PC-9 (cell line): ENCODE results near the gene SLC30A10. TPM values are rescaled to one million over a fixed set of nuclear protein-coding genes. Genes with fewer than 3 reads are reported as not detected.
"Not testable (repeated sequence)": the region's sequence is repeated elsewhere in the genome, so short reads cannot be mapped to it uniquely, and the experiment has no call there.

Experiments
- BruUV-seq: library from RNA; stranded (reverse); fragments of 400-500 nt; replicated peaks from 2 replicates; lab custom pipeline; 2021; lab: Mats Ljungman, UMichigan
- CTCF ChIA-PET: fragments of 300-600 bp; sonication (Branson Sonifier 250); formaldehyde crosslinking; loops from one replicate; lab custom pipeline; 2022; ENCODE audit warnings: antibody characterized with exemption; lab: Charles Lee
- POLR2A ChIA-PET: fragments of 300-600 bp; sonication (Branson Sonifier 250); formaldehyde crosslinking; loops from one replicate; lab custom pipeline; 2022; ENCODE audit warnings: antibody characterized with exemption; ENCODE audit not compliant: unreplicated experiment; lab: Charles Lee
- DNase-seq, 2 experiments: peaks; one replicate each; pipeline versions ENCODE4 v3.0.0 to v3.0.0-alpha.2; 2015 to 2022; ENCODE audit warnings: mixed read lengths in 1 of 2
- H2AFZ ChIP-seq: fragments of 200-600 bp; sonication (generic); 2 replicates; pipeline ENCODE4 v1.8.1; 2017; ENCODE audit warnings: antibody characterized with exemption
- H3F3A ChIP-seq: fragments of 200-600 bp; sonication (generic); 2 replicates; pipeline ENCODE4 v1.8.1; 2017; ENCODE audit warnings: antibody characterized with exemption, mild to moderate bottlenecking, low read depth; ENCODE audit not compliant: insufficient read depth
- H3K27ac ChIP-seq: fragments of 200-600 bp; sonication (generic); 2 replicates; pipeline ENCODE4 v1.6.1; 2016; ENCODE audit warnings: mixed run types
- H3K27me3 ChIP-seq: fragments of 200-600 bp; sonication (generic); 2 replicates; pipeline ENCODE4 v1.6.1; 2016; ENCODE audit warnings: low read depth, mixed run types; ENCODE audit not compliant: insufficient read depth
- H3K36me3 ChIP-seq: fragments of 200-600 bp; sonication (generic); 2 replicates; pipeline ENCODE4 v1.6.1; 2016; ENCODE audit warnings: low read depth, mixed run types
- H3K4me1 ChIP-seq: fragments of 200-600 bp; sonication (generic); replicated peaks from 2 replicates; pipeline ENCODE4 v1.6.1; 2016; ENCODE audit warnings: mixed run types; ENCODE audit not compliant: insufficient read depth
- H3K4me2 ChIP-seq: fragments of 200-600 bp; sonication (generic); 2 replicates; pipeline ENCODE4 v1.6.1; 2017; ENCODE audit warnings: mixed run types
- H3K4me3 ChIP-seq: fragments of 200-600 bp; sonication (generic); 2 replicates; pipeline ENCODE4 v1.6.1; 2016; ENCODE audit warnings: mixed run types
- H3K79me2 ChIP-seq: fragments of 200-600 bp; sonication (generic); 2 replicates; pipeline ENCODE4 v1.6.1; 2017; ENCODE audit warnings: low read depth, mixed run types
- H3K9me2 ChIP-seq: fragments of 200-600 bp; sonication (generic); 2 replicates; pipeline ENCODE4 v1.8.1; 2017; ENCODE audit warnings: mild to moderate bottlenecking; ENCODE audit not compliant: insufficient read depth
- H3K9me3 ChIP-seq: fragments of 200-600 bp; sonication (generic); 2 replicates; pipeline ENCODE4 v1.8.1; 2016; ENCODE audit warnings: low read depth; ENCODE audit not compliant: insufficient read depth
- H4K20me1 ChIP-seq: fragments of 200-600 bp; sonication (generic); 2 replicates; pipeline ENCODE4 v1.8.1; 2017; ENCODE audit not compliant: insufficient read depth
- CTCF ChIP-seq: fragments of 200-600 bp; sonication (generic); conservative IDR thresholded peaks from 2 replicates; pipeline ENCODE4 v1.6.1; 2017; ENCODE audit warnings: mixed run types, antibody characterized with exemption, mild to moderate bottlenecking, moderate library complexity
- EZH2 ChIP-seq: fragments of 200-600 bp; sonication (generic); IDR thresholded peaks from 2 replicates; pipeline ENCODE4 v1.8.0; 2017; ENCODE audit warnings: antibody characterized with exemption, low read depth
- intact Hi-C: fragments of 100-400 bp; cut with micrococcal nuclease; formaldehyde crosslinking; loops from one replicate; pipeline ENCODE4 v1.10.0; 2022; ENCODE audit not compliant: unreplicated experiment
- total RNA-seq: library from RNA; stranded (reverse); gene quantifications from 2 replicates; pipeline ENCODE4 v1.2.3, GENCODE V29; 2021

The SLC30A10 gene
- total RNA-seq, 1 experiment from 2014 or later: not detected

GRCh38 chr1:219954736-219955421 lies 26.5 kb upstream of the SLC30A10 start:
- no peaks in the 10 kb centered on the region for H3K4me1 ChIP-seq
- peaks cover 4% of the 10 kb centered on the region; the same call in 1 of the 2 replicates for H3F3A ChIP-seq
- H3K79me2 ChIP-seq: no peaks in the 10 kb centered on the region
- H3K4me3 ChIP-seq: no peak overlapping the region
- no peaks in the 10 kb centered on the region for H3K36me3 ChIP-seq
- ChIA-PET POLR2A (no interaction called here), CTCF (no interaction called here)
- BruUV-seq: no TSS peak
- no peaks in the 10 kb centered on the region for H3K27me3 ChIP-seq
- TF ChIP-seq EZH2: no peak
- TF ChIP-seq CTCF: no peak
- H4K20me1 ChIP-seq: no peaks in the 10 kb centered on the region
- DNase-seq: no peak
- H3K27ac ChIP-seq: no peak overlapping the region
- no peaks in the 10 kb centered on the region for H3K9me2 ChIP-seq
- no peaks in the 10 kb centered on the region for H3K9me3 ChIP-seq
- intact Hi-C loops: no loop called here
- H2AFZ ChIP-seq: no peak overlapping the region
- H3K4me2 ChIP-seq: no peak overlapping the region

- H3K4me2 ChIP-seq: no peak overlapping the region
- no peaks in the 10 kb centered on the region for H4K20me1 ChIP-seq
- H3F3A ChIP-seq: no peaks in the 10 kb centered on the region
- ChIA-PET POLR2A (no interaction called here), CTCF (no interaction called here)
- no peaks in the 10 kb centered on the region for H3K4me1 ChIP-seq
- H3K9me2 ChIP-seq: no peaks in the 10 kb centered on the region
- DNase-seq: no peak
- TF ChIP-seq CTCF (no peak), EZH2 (no peak)
- H3K27ac ChIP-seq: no peak overlapping the region
- no peaks in the 10 kb centered on the region for H3K36me3 ChIP-seq
- no peaks in the 10 kb centered on the region for H3K9me3 ChIP-seq
- no peaks in the 10 kb centered on the region for H3K79me2 ChIP-seq
- intact Hi-C loops: no loop called here
- BruUV-seq: no TSS peak
- H3K27me3 ChIP-seq: no peaks in the 10 kb centered on the region
- H2AFZ ChIP-seq: no peak overlapping the region
- no peak overlapping the region for H3K4me3 ChIP-seq
Observed at GRCh38 chr1:219954052-219954451, 25.7 kb upstream of the SLC30A10 start.

DNA sequence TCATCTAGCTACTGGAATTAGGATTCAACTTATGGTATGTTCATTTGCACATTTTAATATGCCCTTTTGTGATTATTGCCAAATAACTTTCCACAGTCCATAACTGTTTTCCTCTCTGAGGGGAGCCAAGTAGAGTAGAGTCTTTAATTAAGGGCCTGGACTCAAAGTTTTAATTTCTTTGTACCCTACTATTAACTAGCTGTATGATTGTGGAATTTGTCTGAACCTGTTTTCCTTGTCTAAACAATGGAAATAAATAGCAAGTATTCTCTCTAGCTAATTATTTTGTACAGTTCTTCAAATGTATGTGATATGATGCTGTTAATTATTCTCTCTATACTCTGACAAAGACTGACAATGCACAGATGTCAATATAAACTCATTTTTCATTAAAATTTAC lies 24.0 kb upstream of the SLC30A10 start:
- Histone ChIP-seq H3K4me2 (no peak overlapping the region), H3F3A (no peaks in the 10 kb centered on the region), H3K9me2 (no peaks in the 10 kb centered on the region), H2AFZ (no peak overlapping the region), H3K4me1 (no peaks in the 10 kb centered on the region), H4K20me1 (no peaks in the 10 kb centered on the region), H3K79me2 (no peaks in the 10 kb centered on the region), H3K9me3 (no peaks in the 10 kb centered on the region), H3K36me3 (no peaks in the 10 kb centered on the region), H3K27ac (no peak overlapping the region), H3K4me3 (no peak overlapping the region), H3K27me3 (no peaks in the 10 kb centered on the region)
- POLR2A ChIA-PET: no interaction called here
- no peak for DNase-seq
- BruUV-seq: no TSS peak
- intact Hi-C loops: no loop called here
- CTCF ChIA-PET: no interaction called here
- TF ChIP-seq EZH2 (no peak), CTCF (no peak)

- H3K27me3 ChIP-seq, H3F3A ChIP-seq, H4K20me1 ChIP-seq, H3K79me2 ChIP-seq, H3K4me2 ChIP-seq, H3K27ac ChIP-seq, H2AFZ ChIP-seq, H3K36me3 ChIP-seq, DNase-seq, CTCF ChIA-PET, H3K9me3 ChIP-seq, H3K4me1 ChIP-seq, BruUV-seq, H3K9me2 ChIP-seq, intact Hi-C loops, H3K4me3 ChIP-seq: not testable (repeated sequence)
- POLR2A ChIA-PET: interaction anchor here (0.6 kb wide), 1 partner anchor 11 kb away, joined by 10 read pairs; no protein-coding TSS in a partner anchor
Observed at GRCh38 chr1:219949227-219949626, 20.9 kb upstream of the SLC30A10 start.

DNA sequence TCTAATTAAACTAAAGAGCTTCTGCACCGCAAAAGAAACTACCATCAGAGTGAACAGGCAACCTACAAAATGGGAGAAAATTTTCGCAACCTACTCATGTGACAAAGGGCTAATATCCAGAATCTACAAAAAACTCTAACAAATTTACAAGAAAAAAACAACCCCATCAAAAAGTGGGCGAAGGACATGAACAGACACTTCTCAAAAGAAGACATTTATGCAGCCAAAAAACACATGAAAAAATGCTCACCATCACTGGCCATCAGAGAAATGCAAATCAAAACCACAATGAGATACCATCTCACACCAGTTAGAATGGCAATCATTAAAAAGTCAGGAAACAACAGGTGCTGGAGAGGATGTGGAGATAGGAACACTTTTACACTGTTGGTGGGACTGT lies 20.4 kb upstream of the SLC30A10 start:
- BruUV-seq, CTCF ChIA-PET, POLR2A ChIA-PET, H3K27ac ChIP-seq, H3K9me3 ChIP-seq, H3K4me3 ChIP-seq, H2AFZ ChIP-seq, H3F3A ChIP-seq, intact Hi-C loops, H3K36me3 ChIP-seq, H3K79me2 ChIP-seq, H3K9me2 ChIP-seq, H4K20me1 ChIP-seq, H3K4me1 ChIP-seq, H3K4me2 ChIP-seq, H3K27me3 ChIP-seq, DNase-seq: not testable (repeated sequence)
